Stimulated activated CD4-positive, alpha-beta T cell treated with anti-CD3 and anti-CD28 coated beads, Interleukin-12 subunit alpha, Interleukin-12 subunit beta, amount 100 ng/mL, for 48 hours (primary cell): ENCODE results near the gene LY6G6C.
A peak's percentile ranks its signal among the peaks of the same experiment; 100 is the strongest.

Experiments
- DNase-seq, 3 donors: peaks; one replicate each; pipeline ENCODE4 v3.0.0-alpha.2; 2020; ENCODE audit warnings: low read depth in 2 of 3, low spot score in 1 of 3

The LY6G6C gene, protein sequence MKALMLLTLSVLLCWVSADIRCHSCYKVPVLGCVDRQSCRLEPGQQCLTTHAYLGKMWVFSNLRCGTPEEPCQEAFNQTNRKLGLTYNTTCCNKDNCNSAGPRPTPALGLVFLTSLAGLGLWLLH

GRCh38 chr6:31721351-31722020 is at the start of gene LY6G6C:
LY6G6C (minus strand) TSS chr6:31721746; CDS start chr6:31721679, 67 bp downstream.
- no peak for DNase-seq

DNA sequence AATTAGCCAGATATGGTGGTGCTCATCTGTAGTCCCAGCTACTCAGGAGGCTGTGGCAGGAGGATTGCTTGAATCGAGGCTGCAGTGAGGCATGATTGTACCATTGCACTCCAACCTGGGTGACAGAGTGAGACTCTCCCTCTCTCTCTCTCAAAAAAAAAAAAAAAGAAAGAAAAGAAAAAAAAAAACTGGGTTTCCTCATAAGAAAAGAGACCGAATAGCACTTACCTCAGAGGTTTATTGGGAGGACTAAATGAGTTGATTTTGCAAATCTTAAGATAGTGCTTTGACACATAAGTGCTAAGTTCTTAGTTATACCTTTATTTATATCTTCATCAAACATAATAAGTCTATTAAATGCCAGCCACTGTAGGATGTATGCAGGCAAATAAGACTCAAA is 49.3 kb upstream of the LY6G6C start:
- no peak for DNase-seq

- peak; percentile 74 to 82 (median 75) for DNase-seq
Observed at GRCh38 chr6:31769684-31770371, 48.3 kb upstream of the LY6G6C start.

DNA sequence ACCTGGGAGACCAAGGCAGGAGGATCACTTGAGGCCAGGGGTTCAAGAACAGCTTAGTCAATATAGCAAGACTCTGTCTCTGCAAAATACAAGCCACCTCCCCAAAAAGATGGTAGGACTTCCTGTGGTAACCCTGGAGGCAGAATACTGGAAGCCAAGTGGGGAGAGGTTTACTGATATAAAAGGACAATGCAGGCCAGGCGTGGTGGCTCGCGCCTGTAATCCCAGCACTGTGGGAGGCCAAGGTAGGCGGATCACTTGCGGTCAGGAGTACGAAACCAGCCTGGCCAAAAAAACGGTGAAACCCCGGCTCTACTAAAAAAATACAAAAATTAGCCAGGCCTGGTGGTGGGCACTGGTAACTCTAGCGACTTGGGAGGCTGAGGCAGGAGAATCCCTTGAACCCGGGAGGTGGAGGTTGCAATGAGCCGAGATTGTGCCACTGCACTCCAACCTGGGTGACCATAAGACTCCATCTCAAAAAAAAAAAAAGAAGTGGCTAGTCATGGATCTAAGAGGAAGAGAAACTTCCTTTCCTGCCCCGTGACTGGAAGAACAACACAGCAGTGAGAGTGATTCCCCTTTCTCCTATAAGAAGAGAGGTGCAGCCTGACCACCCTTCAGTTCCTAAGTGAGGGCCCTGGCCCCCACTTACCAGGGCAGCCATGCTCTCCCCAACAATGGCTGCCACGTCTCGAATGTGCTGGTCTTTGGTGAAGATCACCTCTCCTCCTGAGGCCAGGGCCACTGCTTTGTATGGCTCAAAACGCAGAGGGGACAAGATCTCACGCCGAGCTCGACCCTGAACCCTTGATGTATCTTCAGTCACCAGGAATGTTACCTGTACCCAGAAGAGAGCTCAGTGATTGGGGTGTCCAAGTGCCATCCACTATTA is 47.1 kb upstream of the LY6G6C start:
- no peak for DNase-seq

- no peak for DNase-seq
Observed at GRCh38 chr6:31767096-31767645, 45.6 kb upstream of the LY6G6C start.

- DNase-seq, result no peak
Observed at GRCh38 chr6:31765910-31766794, 44.6 kb upstream of the LY6G6C start.

- DNase-seq, result no peak
Observed at GRCh38 chr6:31765559-31765909, 44.0 kb upstream of the LY6G6C start.

DNA sequence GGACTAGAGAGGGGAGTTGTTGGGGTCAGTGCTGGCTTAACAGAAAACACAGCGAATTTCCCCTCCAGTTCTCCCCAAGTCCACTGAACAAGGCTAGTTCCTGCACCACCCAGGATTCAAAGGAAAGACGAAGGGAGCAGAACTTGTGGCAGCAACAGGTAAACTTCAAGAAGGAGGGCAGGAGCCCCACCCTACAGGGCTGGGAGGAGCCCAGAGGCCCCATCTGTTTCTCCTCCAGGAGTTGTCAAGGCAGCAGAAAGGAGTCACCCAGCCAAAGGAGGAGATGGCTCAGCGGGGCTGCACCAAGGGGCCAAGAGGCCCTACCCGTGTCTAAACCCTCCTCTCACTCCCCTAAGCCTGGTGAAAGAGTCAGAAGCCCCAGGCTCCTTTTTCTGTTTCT is 42.7 kb upstream of the LY6G6C start:
- DNase-seq, result no peak

DNA sequence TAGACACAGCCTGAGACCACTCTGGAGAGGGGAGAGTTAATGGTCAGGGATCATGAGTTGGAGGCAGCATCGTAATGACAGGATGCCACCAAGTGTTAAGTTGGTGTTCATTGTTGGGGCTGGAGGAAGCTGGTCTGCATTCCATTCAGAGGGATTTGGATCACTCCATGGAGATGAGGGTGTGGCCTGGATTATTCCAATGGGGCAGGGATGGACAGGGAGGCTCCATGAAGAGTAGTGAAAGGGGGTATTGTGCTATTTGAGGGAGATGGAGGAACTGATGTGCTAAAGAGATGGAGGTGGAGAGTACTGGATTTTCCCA is 42.0 kb upstream of the LY6G6C start:
- DNase-seq, result no peak

DNA sequence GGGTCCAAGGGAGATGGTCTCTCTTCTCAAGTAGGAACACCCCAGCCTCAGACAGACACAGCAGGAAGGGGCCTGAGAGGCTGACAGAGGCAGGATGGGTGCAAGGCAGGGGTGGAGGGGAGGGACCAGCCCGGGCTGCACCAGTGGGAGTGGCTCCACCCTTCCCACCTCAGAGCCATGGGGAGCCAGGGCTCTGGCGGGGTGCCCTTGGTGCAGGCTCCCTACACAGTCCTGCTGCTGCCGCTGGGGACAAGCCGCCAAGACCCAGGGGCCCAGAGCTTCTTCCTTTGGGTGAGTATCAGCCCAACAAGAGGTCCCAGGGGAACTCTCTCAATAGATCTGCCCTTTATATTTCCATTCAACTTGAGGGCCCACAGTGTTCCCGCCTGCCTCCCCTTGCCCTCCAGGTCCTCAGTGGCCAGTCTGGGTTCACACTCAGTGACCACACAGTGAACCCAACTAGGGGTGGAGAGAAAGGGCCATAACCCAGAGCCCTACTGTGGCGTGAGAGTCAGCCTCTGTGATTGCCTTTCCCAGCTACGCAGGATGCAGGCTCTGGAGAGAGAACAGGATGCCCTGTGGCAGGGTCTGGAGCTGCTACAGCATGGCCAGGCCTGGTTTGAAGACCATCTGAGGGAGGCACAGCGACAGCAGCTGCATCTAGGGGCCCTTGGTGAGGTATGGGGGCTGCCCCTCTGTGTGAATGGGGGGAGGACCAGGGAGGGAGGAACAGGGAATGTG is 41.5 kb upstream of the LY6G6C start:
- DNase-seq, result no peak

- no peak for DNase-seq
Observed at GRCh38 chr6:31762356-31762755, 40.8 kb upstream of the LY6G6C start, which contains the start of gene SAPCD1. SAPCD1 (plus strand) TSS chr6:31762656; CDS start chr6:31763055, 399 bp downstream.

DNA sequence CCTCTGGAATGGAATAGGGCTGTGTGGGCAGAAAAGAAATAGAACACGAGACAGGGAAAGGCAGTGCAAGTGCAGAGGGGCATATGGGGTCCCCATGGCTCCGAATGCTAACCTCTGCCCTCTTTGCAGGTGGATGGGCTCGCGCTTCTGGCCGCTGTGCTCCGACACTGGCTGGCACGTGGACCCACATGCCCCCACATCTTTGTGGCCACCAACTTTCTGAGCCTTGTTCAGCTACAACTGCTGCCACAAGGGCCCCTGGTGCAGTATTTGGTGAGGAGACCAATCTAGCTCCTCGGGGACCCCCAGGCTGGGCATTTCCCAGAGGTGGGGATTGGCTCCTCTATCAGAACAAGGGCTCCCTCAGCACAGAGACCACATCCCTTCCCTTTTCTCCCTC is 39.8 kb upstream of the LY6G6C start:
- DNase-seq, result no peak

- DNase-seq, result no peak
Observed at GRCh38 chr6:31760790-31761189, 39.2 kb upstream of the LY6G6C start.

GRCh38 chr6:31758281-31758680 is 36.7 kb upstream of the LY6G6C start:
- DNase-seq, result no peak

DNA sequence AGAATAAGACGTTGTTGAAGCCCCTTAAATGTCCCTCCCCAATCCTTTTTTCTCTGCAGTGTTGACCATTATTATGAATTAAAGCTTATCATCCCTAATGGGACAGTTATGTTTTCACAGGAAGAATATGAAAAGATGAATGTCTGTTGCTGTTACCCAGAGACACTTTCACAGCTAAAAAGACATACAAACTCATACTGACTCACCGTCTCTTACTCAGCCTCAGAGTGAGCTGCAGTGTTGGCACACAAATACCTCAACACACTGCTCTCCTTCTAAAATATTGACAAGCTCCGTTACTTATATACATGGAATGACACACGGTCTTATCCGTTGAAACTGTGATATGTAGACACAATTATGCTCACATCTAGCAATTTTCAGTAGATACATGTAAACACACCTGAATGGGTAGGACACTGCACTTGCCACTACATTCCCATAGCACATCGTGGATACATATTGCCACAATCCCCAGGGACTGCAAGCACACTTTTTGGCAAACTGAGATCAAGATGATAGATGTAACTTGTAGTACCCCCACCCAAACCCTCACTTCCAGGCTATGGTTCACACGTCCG is 31.3 kb upstream of the LY6G6C start:
- no peak for DNase-seq

- no peak for DNase-seq
Observed at GRCh38 chr6:31750411-31751022, 29.0 kb upstream of the LY6G6C start.

- no peak for DNase-seq
Observed at GRCh38 chr6:31749301-31750036, 27.9 kb upstream of the LY6G6C start.

GRCh38 chr6:31744422-31744821 is 22.9 kb upstream of the LY6G6C start:
- no peak for DNase-seq
